Lower leg skin (tissue), 3 donors: ENCODE data around the gene WIPI1.

Source experiments
- POLR2A ChIP-seq, 2 donors: fragments of 450-650 bp; IDR thresholded peaks; one replicate each; pipeline ENCODE4 v1.6.1; 2016 to 2017; ENCODE audit warnings: antibody characterized with exemption in 2 of 2, mild to moderate bottlenecking in 1 of 2, moderate library complexity in 1 of 2
- TF ChIP-seq, protein P1 (sequence below), 3 donors: fragments of 450-650 bp; IDR thresholded peaks; one replicate each; pipeline ENCODE4 v1.5.1; 2016; ENCODE audit warnings: antibody characterized with exemption in 3 of 3, mild to moderate bottlenecking in 3 of 3, moderate library complexity in 2 of 3

DNA sequence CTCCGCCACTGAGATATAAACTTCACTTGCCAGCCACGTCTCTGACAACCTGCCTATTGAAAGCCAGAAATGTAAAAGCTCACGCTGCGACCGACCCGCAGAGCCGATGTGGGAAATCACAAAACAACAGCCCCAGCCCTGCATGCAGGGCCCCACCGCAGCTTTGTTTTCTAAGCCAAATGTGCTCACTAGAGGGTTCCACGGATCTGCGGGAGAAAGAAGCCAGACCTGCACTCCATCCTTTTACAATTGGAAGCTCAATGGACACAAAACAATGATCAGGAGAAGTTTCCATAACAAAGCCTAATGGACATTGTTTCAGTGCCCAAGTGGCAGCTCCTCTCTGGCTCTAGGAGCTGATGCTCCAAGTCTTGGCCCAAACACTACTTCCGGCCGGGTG, 33.1 kb downstream of the WIPI1 start:
- TF ChIP-seq, protein P1, sequence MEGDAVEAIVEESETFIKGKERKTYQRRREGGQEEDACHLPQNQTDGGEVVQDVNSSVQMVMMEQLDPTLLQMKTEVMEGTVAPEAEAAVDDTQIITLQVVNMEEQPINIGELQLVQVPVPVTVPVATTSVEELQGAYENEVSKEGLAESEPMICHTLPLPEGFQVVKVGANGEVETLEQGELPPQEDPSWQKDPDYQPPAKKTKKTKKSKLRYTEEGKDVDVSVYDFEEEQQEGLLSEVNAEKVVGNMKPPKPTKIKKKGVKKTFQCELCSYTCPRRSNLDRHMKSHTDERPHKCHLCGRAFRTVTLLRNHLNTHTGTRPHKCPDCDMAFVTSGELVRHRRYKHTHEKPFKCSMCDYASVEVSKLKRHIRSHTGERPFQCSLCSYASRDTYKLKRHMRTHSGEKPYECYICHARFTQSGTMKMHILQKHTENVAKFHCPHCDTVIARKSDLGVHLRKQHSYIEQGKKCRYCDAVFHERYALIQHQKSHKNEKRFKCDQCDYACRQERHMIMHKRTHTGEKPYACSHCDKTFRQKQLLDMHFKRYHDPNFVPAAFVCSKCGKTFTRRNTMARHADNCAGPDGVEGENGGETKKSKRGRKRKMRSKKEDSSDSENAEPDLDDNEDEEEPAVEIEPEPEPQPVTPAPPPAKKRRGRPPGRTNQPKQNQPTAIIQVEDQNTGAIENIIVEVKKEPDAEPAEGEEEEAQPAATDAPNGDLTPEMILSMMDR (IDR thresholded peaks at IDR 0.05) = no peak
- TF ChIP-seq POLR2A (IDR thresholded peaks at IDR 0.05) = no peak
